ENCODE results near the gene TNFSF13B. TPM values are rescaled to one million over a fixed set of nuclear protein-coding genes. Genes with fewer than 3 reads are reported as not detected.

Gene TNFSF13B
- total RNA-seq, 2 experiments from 2014 or later, result 0.41 TPM; not detected in 1

GRCh38 chr13:108350579-108350978 lies 81.1 kb downstream of the TNFSF13B start:
- H3K9me2 ChIP-seq (ENCODE audit: insufficient read depth, low read length), result no peaks in the 10 kb centered on the region
- no peaks in the 10 kb centered on the region for H4K20me1 ChIP-seq (ENCODE audit: insufficient read depth, low read length)
- no peak overlapping the region for H3K4me2 ChIP-seq (ENCODE audit: low read length)
- H3K27ac ChIP-seq (ENCODE audit: low read depth, low read length, poor library complexity, severe bottlenecking), result no peak overlapping the region
- ChIA-PET CTCF (ENCODE audit: unreplicated experiment) (no interaction called here), POLR2A (no interaction called here)
- H3K36me3 ChIP-seq (ENCODE audit: insufficient read depth, low read length), result no peaks in the 10 kb centered on the region
- no peaks in the 10 kb centered on the region for H3K4me1 ChIP-seq (ENCODE audit: insufficient read depth, low read length, poor library complexity, severe bottlenecking)
- H3K4me3 ChIP-seq (ENCODE audit: low read depth, low read length, poor library complexity, severe bottlenecking), result no peak overlapping the region
- no TSS peak for BruUV-seq (replicated peaks)
- H2AFZ ChIP-seq (ENCODE audit: low read length), result no peak overlapping the region
- TF ChIP-seq EZH2phosphoT487 (IDR thresholded peaks at IDR 0.05; ENCODE audit: borderline replicate concordance, low read depth, low read length) (no peak), CTCF (conservative IDR thresholded peaks at IDR 0.05; ENCODE audit: low read length) (no peak)
- H3K9me3 ChIP-seq (ENCODE audit: low read length), result no peaks in the 10 kb centered on the region
- no peak for DNase-seq (ENCODE audit: low spot score)
- H3K79me2 ChIP-seq (ENCODE audit: insufficient read depth, low read depth, low read length), result no peaks in the 10 kb centered on the region
- intact Hi-C loops (cut with micrococcal nuclease; ENCODE audit: unreplicated experiment), result no loop called here

GRCh38 chr13:108352599-108352998 lies 83.1 kb downstream of the TNFSF13B start:
- H3K79me2 ChIP-seq (ENCODE audit: insufficient read depth, low read depth, low read length), result no peaks in the 10 kb centered on the region
- H3K9me2 ChIP-seq (ENCODE audit: insufficient read depth, low read length), result no peaks in the 10 kb centered on the region
- no peaks in the 10 kb centered on the region for H4K20me1 ChIP-seq (ENCODE audit: insufficient read depth, low read length)
- no peak overlapping the region for H3K4me2 ChIP-seq (ENCODE audit: low read length)
- H3K36me3 ChIP-seq (ENCODE audit: insufficient read depth, low read length), result no peaks in the 10 kb centered on the region
- ChIA-PET POLR2A (interaction anchor here (0.9 kb wide), 1 partner anchor 23 kb away, joined by 5 read pairs; no protein-coding TSS in a partner anchor), CTCF (ENCODE audit: unreplicated experiment) (no interaction called here)
- no TSS peak for BruUV-seq (replicated peaks)
- H2AFZ ChIP-seq (ENCODE audit: low read length), result no peak overlapping the region
- no peak for DNase-seq (ENCODE audit: low spot score)
- intact Hi-C loops (cut with micrococcal nuclease; ENCODE audit: unreplicated experiment), result no loop called here
- no peak overlapping the region for H3K4me3 ChIP-seq (ENCODE audit: low read depth, low read length, poor library complexity, severe bottlenecking)
- no peaks in the 10 kb centered on the region for H3K4me1 ChIP-seq (ENCODE audit: insufficient read depth, low read length, poor library complexity, severe bottlenecking)
- H3K9me3 ChIP-seq (ENCODE audit: low read length), result no peaks in the 10 kb centered on the region
- no peak for TF ChIP-seq EZH2phosphoT487 (IDR thresholded peaks at IDR 0.05; ENCODE audit: borderline replicate concordance, low read depth, low read length)
- no peak overlapping the region for H3K27ac ChIP-seq (ENCODE audit: low read depth, low read length, poor library complexity, severe bottlenecking)

- intact Hi-C loops (cut with micrococcal nuclease; ENCODE audit: unreplicated experiment), result no loop called here
- no peak overlapping the region for H3K4me3 ChIP-seq (ENCODE audit: low read depth, low read length, poor library complexity, severe bottlenecking)
- H3K9me2 ChIP-seq (ENCODE audit: insufficient read depth, low read length), result no peaks in the 10 kb centered on the region
- POLR2A ChIA-PET, result no interaction called here
- H3K4me2 ChIP-seq (ENCODE audit: low read length), result no peak overlapping the region
- TF ChIP-seq CTCF (conservative IDR thresholded peaks at IDR 0.05; ENCODE audit: low read length) (no peak), EZH2phosphoT487 (IDR thresholded peaks at IDR 0.05; ENCODE audit: borderline replicate concordance, low read depth, low read length) (no peak)
- H4K20me1 ChIP-seq (ENCODE audit: insufficient read depth, low read length), result no peaks in the 10 kb centered on the region
- CTCF ChIA-PET (ENCODE audit: unreplicated experiment), result no interaction called here
- no peaks in the 10 kb centered on the region for H3K79me2 ChIP-seq (ENCODE audit: insufficient read depth, low read depth, low read length)
- no peak overlapping the region for H2AFZ ChIP-seq (ENCODE audit: low read length)
- no peak overlapping the region for H3K27ac ChIP-seq (ENCODE audit: low read depth, low read length, poor library complexity, severe bottlenecking)
- H3K4me1 ChIP-seq (ENCODE audit: insufficient read depth, low read length, poor library complexity, severe bottlenecking), result no peaks in the 10 kb centered on the region
- H3K9me3 ChIP-seq (ENCODE audit: low read length), result no peaks in the 10 kb centered on the region
- no TSS peak for BruUV-seq (replicated peaks)
- no peak for DNase-seq (ENCODE audit: low spot score)
- H3K36me3 ChIP-seq (ENCODE audit: insufficient read depth, low read length), result no peaks in the 10 kb centered on the region
These were observed 87.7 kb downstream of the TNFSF13B start for GRCh38 chr13:108357228-108357627.

Small RNA genes within 50 kb of the gene (small RNA-seq; reads per million reads assigned to genes)
- gene RNA5SP39, result not detected

Other genes with a start within 250 kb of the TNFSF13B start
- 10.1 and 11.0 TPM in 2 replicates for gene LIG4, start 54.2 kb upstream of the TNFSF13B start, total RNA-seq (2014; rRNA removed; shearing (Covaris generic))
- 15.1 and 22.7 TPM in 2 replicates for gene LIG4, start 54.2 kb upstream of the TNFSF13B start, total RNA-seq (2022)
- 1.4 and 2.1 TPM in 2 replicates for gene ABHD13, start 51.3 kb upstream of the TNFSF13B start, total RNA-seq (2014; rRNA removed; shearing (Covaris generic))
- gene ABHD13, start 51.3 kb upstream of the TNFSF13B start, total RNA-seq (2022), result 3.2 and 3.3 TPM in 2 replicates

All from OCI-LY7 (cell line).